HCT116 (cell line): ENCODE results near the gene KLF9. TPM values are rescaled to one million over a fixed set of nuclear protein-coding genes. Genes with fewer than 3 reads are reported as not detected.

Experiments used
- ATAC-seq: fragments of 200-7000 bp; cut with Tn5 transposase; 2 replicates; pipeline ENCODE4 v1.9.1; 2020; ENCODE audit warnings: mild to moderate bottlenecking, moderate library complexity
- BruUV-seq: library from RNA; stranded (reverse); fragments of 400-500 nt; replicated peaks from 2 replicates; lab custom pipeline; 2021; lab: Mats Ljungman, UMichigan
- CTCF ChIA-PET: fragments of 300-600 bp; sonication (Branson Sonifier 250); formaldehyde crosslinking; loops from one replicate; lab custom pipeline; 2021; ENCODE audit warnings: antibody characterized with exemption; lab: Charles Lee
- POLR2A ChIA-PET: fragments of 300-600, 350-600 bp; sonication (Branson Sonifier 250); formaldehyde crosslinking; loops from one replicate; lab custom pipeline; 2021; ENCODE audit warnings: antibody characterized with exemption; lab: Charles Lee
- RAD21 ChIA-PET, 2 experiments: fragments of 300-600 bp; sonication (Branson Sonifier 250); formaldehyde crosslinking; loops; one replicate each; lab custom pipeline; 2023; ENCODE audit warnings: low total read pairs in 2 of 2; ENCODE audit not compliant: uncharacterized antibody in 2 of 2, unreplicated experiment in 2 of 2, low non-redundant PET in 1 of 2; lab: Charles Lee
- DNase-seq: peaks from one replicate; pipeline ENCODE4 v3.0.0-alpha.2; 2010; ENCODE audit warnings: low read depth, low spot score
- H2AFZ ChIP-seq: fragments of 200-600 bp; shearing (Covaris generic), sonication (generic); 2 replicates; pipeline ENCODE4 v1.6.1; 2017; ENCODE audit warnings: low read depth, mixed run types, mixed read lengths, antibody characterized with exemption, low read length; ENCODE audit not compliant: poor library complexity, severe bottlenecking
- H3K27ac ChIP-seq: 2 replicates; pipeline ENCODE4 v1.5.1; 2012; ENCODE audit warnings: low read depth, low read length
- H3K27me3 ChIP-seq: fragments of 200-600 bp; sonication (generic); 2 replicates; pipeline ENCODE4 v1.6.1; 2016; ENCODE audit warnings: mixed run types, low read length, mixed read lengths; ENCODE audit not compliant: insufficient read depth
- H3K36me3 ChIP-seq, 2 experiments: fragments of 200-500 bp in 1 of 2; fragments of 200-600 bp in 1 of 2; sonication (Bioruptor generic) in 1 of 2; sonication (generic) in 1 of 2; 2 replicates each; pipeline versions ENCODE4 v1.5.1 to v1.6.1; 2014 to 2016; ENCODE audit warnings: low read length in 2 of 2, inconsistent platforms in 1 of 2, mixed read lengths in 1 of 2, mixed run types in 1 of 2; ENCODE audit not compliant: insufficient read depth in 2 of 2, control insufficient read depth in 1 of 2
- H3K4me1 ChIP-seq, 2 experiments: fragments of 200-600 bp in 1 of 2; sonication (generic) in 1 of 2; 2 replicates each; pipeline versions ENCODE4 v1.5.1 to v1.6.1; 2012 to 2017; ENCODE audit warnings: low read length in 2 of 2, inconsistent platforms in 1 of 2, mild to moderate bottlenecking in 1 of 2, mixed read lengths in 1 of 2, mixed run types in 1 of 2, moderate library complexity in 1 of 2; ENCODE audit not compliant: insufficient read depth in 2 of 2, control insufficient read depth in 1 of 2
- H3K4me2 ChIP-seq: fragments of 200-600 bp; sonication (generic); 2 replicates; pipeline ENCODE4 v1.6.1; 2017; ENCODE audit warnings: mixed run types, low read length, mixed read lengths
- H3K4me3 ChIP-seq, 2 experiments: fragments of 200-600 bp in 1 of 2; sonication (generic) in 1 of 2; replicated peaks in 1 of 2; 2 replicates each; pipeline ENCODE4 v1.5.1; 2011 to 2016; ENCODE audit warnings: low read length in 2 of 2, control low read depth in 1 of 2, low read depth in 1 of 2, mild to moderate bottlenecking in 1 of 2, mixed read lengths in 1 of 2, mixed run types in 1 of 2
- H3K79me2 ChIP-seq: fragments of 200-600 bp; sonication (generic); 2 replicates; pipeline ENCODE4 v1.6.1; 2017; ENCODE audit warnings: mild to moderate bottlenecking, mixed run types, low read length, moderate library complexity, mixed read lengths; ENCODE audit not compliant: insufficient read depth
- H3K9ac ChIP-seq: fragments of 200-600 bp; sonication (generic); 2 replicates; pipeline ENCODE4 v1.6.1; 2016; ENCODE audit warnings: low read length, mixed read lengths
- H3K9me2 ChIP-seq: fragments of 200-600 bp; sonication (generic), shearing (Covaris generic); 2 replicates; pipeline ENCODE4 v1.6.1; 2017; ENCODE audit warnings: mixed run types, mild to moderate bottlenecking, moderate library complexity; ENCODE audit not compliant: insufficient read depth
- H3K9me3 ChIP-seq, 2 experiments: fragments of 200-500 bp in 1 of 2; fragments of 200-600 bp in 1 of 2; sonication (Bioruptor generic) in 1 of 2; sonication (generic) in 1 of 2; 2 replicates each; pipeline ENCODE4 v1.6.1; 2014 to 2017; ENCODE audit warnings: low read length in 2 of 2, mixed read lengths in 2 of 2, inconsistent platforms in 1 of 2, low read depth in 1 of 2, mild to moderate bottlenecking in 1 of 2, mixed run types in 1 of 2, moderate library complexity in 1 of 2; ENCODE audit not compliant: control insufficient read depth in 1 of 2, insufficient read depth in 1 of 2
- H4K20me1 ChIP-seq: fragments of 200-600 bp; sonication (generic), shearing (Covaris generic); 2 replicates; pipeline ENCODE4 v1.6.1; 2017; ENCODE audit warnings: mixed run types, mild to moderate bottlenecking, moderate library complexity; ENCODE audit not compliant: insufficient read depth
- ATF3 ChIP-seq: IDR thresholded peaks from 2 replicates; pipeline ENCODE4 v1.6.1; 2012
- CEBPB ChIP-seq: IDR thresholded peaks from 2 replicates; pipeline ENCODE4 v1.6.1; 2012; ENCODE audit warnings: low read depth
- POLR2AphosphoS5 ChIP-seq: IDR thresholded peaks from 2 replicates; pipeline ENCODE4 v1.6.1; 2011; ENCODE audit warnings: mild to moderate bottlenecking, low read depth, low read length, moderate library complexity
- intact Hi-C: fragments of 100-400 bp; cut with micrococcal nuclease; formaldehyde crosslinking; loops from 2 replicates; pipeline ENCODE4 v1.10.0; 2022
- total RNA-seq: library from RNA; stranded (reverse); gene quantifications from one replicate; pipeline ENCODE4 v1.2.1, GENCODE V29; 2021; ENCODE audit not compliant: unreplicated experiment
- TF ChIP-seq, protein P1 (sequence below): IDR thresholded peaks from 2 replicates; pipeline ENCODE4 v1.6.1; 2012; ENCODE audit warnings: low read depth

Gene KLF9
- total RNA-seq, 1 experiment from 2014 or later: 8.3 TPM

DNA sequence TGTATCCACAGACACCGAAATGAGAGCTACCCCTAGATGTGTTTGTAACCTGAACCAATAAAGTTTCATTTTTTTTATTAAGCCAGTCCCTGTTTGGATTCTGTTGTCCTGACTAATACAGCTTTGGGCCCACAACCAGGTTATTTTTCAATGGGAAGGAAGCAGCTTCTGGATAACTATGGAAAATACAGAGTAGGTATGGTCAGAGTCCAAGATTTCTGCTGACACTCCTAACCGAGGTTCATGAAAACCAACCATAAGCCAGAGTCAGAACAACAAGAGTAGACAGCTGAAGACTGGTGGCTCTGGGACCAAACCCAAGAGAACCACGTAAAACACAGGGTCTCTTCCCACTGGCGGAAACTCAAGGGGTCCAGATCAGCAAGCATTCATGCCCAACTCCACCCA, 10.8 kb downstream of the KLF9 start:
- POLR2A ChIA-PET: no interaction called here
- intact Hi-C loops: loop anchor here (1.0 kb wide), 1 partner anchor 40 kb away; no protein-coding TSS in a partner anchor
- H3K4me2 ChIP-seq: no peak overlapping the region

More for the DNA sequence above, 10.8 kb downstream of the KLF9 start:
- TF ChIP-seq, protein P1, sequence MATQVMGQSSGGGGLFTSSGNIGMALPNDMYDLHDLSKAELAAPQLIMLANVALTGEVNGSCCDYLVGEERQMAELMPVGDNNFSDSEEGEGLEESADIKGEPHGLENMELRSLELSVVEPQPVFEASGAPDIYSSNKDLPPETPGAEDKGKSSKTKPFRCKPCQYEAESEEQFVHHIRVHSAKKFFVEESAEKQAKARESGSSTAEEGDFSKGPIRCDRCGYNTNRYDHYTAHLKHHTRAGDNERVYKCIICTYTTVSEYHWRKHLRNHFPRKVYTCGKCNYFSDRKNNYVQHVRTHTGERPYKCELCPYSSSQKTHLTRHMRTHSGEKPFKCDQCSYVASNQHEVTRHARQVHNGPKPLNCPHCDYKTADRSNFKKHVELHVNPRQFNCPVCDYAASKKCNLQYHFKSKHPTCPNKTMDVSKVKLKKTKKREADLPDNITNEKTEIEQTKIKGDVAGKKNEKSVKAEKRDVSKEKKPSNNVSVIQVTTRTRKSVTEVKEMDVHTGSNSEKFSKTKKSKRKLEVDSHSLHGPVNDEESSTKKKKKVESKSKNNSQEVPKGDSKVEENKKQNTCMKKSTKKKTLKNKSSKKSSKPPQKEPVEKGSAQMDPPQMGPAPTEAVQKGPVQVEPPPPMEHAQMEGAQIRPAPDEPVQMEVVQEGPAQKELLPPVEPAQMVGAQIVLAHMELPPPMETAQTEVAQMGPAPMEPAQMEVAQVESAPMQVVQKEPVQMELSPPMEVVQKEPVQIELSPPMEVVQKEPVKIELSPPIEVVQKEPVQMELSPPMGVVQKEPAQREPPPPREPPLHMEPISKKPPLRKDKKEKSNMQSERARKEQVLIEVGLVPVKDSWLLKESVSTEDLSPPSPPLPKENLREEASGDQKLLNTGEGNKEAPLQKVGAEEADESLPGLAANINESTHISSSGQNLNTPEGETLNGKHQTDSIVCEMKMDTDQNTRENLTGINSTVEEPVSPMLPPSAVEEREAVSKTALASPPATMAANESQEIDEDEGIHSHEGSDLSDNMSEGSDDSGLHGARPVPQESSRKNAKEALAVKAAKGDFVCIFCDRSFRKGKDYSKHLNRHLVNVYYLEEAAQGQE: no peak
- TF ChIP-seq POLR2AphosphoS5: no peak
- TF ChIP-seq CEBPB: no peak
- TF ChIP-seq ATF3: no peak
- Histone ChIP-seq H3K4me1 (peaks cover 2 to 16% of the 10 kb centered on the region in 2 experiments; a peak in 2 of 4 replicates), H3K79me2 (no peaks in the 10 kb centered on the region), H3K27ac (no peak overlapping the region), H3K9me3 (no peaks in the 10 kb centered on the region), H3K4me3 (no peak overlapping the region), H3K9ac (no peak overlapping the region), H3K36me3 (no peaks in the 10 kb centered on the region), H4K20me1 (no peaks in the 10 kb centered on the region), H3K9me2 (no peaks in the 10 kb centered on the region), H3K27me3 (no peaks in the 10 kb centered on the region), H2AFZ (no peak overlapping the region)
- ChIA-PET CTCF (no interaction called here), RAD21 (no interaction called here)
- BruUV-seq: no TSS peak
- ATAC-seq (no peak), DNase-seq (no peak)
